Calu3 (cell line): ENCODE measurements around the gene RNPEP. TPM values are rescaled to one million over a fixed set of nuclear protein-coding genes. Genes with fewer than 3 reads are reported as not detected.

Source experiments
- BruUV-seq: library from RNA; stranded (reverse); fragments of 400-500 nt; replicated peaks from 2 replicates; lab custom pipeline; 2021; lab: Mats Ljungman, UMichigan
- CTCF ChIA-PET: fragments of 300-600 bp; sonication (Branson Sonifier 250); formaldehyde crosslinking; loops from one replicate; lab custom pipeline; 2022; ENCODE audit warnings: antibody characterized with exemption; lab: Charles Lee
- DNase-seq: peaks from one replicate; pipeline ENCODE4 v3.0.0; 2022
- H3K27ac Mint-ChIP-seq: one replicate; pipeline ENCODE4 v1.8.0; 2022; ENCODE audit warnings: mixed read lengths; ENCODE audit not compliant: unreplicated experiment
- H3K27me3 Mint-ChIP-seq: one replicate; pipeline ENCODE4 v1.8.0; 2022; ENCODE audit warnings: mixed read lengths; ENCODE audit not compliant: unreplicated experiment
- H3K36me3 Mint-ChIP-seq: one replicate; pipeline ENCODE4 v1.8.0; 2022; ENCODE audit warnings: mild to moderate bottlenecking, moderate library complexity, mixed read lengths; ENCODE audit not compliant: insufficient read depth, unreplicated experiment
- H3K4me1 Mint-ChIP-seq: one replicate; pipeline ENCODE4 v1.8.0; 2022; ENCODE audit warnings: mild to moderate bottlenecking, low read depth, mixed read lengths; ENCODE audit not compliant: unreplicated experiment
- H3K4me3 Mint-ChIP-seq: one replicate; pipeline ENCODE4 v1.8.0; 2022; ENCODE audit warnings: mild to moderate bottlenecking, low read depth, moderate library complexity, mixed read lengths; ENCODE audit not compliant: unreplicated experiment
- H3K9me3 Mint-ChIP-seq: one replicate; pipeline ENCODE4 v1.8.0; 2022; ENCODE audit warnings: low read depth, mixed read lengths; ENCODE audit not compliant: unreplicated experiment
- intact Hi-C: fragments of 100-400 bp; cut with micrococcal nuclease; formaldehyde crosslinking; loops from one replicate; pipeline ENCODE4 v1.10.0; 2022; ENCODE audit not compliant: unreplicated experiment
- total RNA-seq: library from RNA; stranded (reverse); gene quantifications from 2 replicates; pipeline ENCODE4 v1.2.3, GENCODE V29; 2022
- TF ChIP-seq, protein P1 (sequence below): fragments of 200-600 bp; IDR thresholded peaks from one replicate; pipeline ENCODE4 v1.8.0; 2022; ENCODE audit warnings: antibody characterized with exemption; ENCODE audit not compliant: unreplicated experiment

RNPEP gene
- total RNA-seq, 1 experiment from 2014 or later: 91.6 TPM

- TSS peak; percentile 22 for BruUV-seq
These were observed 25.5 kb downstream of the RNPEP start for GRCh38 chr1:202007805-202008489.

DNA sequence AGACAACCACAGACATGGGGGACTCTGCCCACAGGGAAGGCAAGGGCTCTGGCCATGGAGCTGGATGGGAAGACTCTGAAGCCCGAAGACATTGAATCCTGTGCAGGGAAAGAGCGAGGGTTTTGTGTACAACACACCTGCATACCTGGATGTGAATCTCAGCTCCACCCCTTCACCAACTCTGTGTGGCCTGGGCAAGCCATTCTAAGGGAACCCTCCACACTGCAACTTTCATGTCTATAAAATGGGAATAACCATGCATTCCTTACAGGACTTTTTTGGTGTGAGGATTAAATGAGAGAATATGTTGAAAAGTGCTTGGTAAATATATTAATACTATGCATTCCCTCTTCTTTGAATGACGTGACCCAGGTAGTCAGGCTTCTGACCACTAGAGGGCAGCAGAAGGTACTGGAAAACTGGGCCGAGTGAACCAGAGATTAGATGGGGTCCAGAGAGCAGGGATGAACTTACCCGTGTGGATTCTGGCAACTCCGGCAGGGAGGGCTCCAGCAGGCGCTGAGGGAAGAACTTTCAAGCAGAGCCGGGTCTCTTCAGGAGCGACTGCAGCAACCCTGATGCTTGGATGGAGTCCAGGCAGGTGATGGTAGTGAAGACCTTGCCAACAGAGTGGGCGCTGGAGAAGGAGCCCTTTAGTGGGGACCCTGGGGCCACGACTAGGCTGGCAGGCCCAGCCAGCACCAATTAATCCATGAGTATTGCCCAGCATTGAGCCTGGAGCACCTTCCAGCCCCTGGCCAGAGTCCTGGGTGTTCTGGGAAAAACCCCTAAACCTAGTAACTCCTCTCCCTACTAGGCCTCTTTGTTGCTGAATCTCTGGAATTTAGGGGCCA is 27.1 kb downstream of the RNPEP start:
- TF ChIP-seq, protein P1, sequence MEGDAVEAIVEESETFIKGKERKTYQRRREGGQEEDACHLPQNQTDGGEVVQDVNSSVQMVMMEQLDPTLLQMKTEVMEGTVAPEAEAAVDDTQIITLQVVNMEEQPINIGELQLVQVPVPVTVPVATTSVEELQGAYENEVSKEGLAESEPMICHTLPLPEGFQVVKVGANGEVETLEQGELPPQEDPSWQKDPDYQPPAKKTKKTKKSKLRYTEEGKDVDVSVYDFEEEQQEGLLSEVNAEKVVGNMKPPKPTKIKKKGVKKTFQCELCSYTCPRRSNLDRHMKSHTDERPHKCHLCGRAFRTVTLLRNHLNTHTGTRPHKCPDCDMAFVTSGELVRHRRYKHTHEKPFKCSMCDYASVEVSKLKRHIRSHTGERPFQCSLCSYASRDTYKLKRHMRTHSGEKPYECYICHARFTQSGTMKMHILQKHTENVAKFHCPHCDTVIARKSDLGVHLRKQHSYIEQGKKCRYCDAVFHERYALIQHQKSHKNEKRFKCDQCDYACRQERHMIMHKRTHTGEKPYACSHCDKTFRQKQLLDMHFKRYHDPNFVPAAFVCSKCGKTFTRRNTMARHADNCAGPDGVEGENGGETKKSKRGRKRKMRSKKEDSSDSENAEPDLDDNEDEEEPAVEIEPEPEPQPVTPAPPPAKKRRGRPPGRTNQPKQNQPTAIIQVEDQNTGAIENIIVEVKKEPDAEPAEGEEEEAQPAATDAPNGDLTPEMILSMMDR: peak; percentile 85
- Mint-ChIP-seq H3K27ac (peak overlapping the region; percentile 89), H3K36me3 (peaks cover 84% of the 10 kb centered on the region), H3K27me3 (no peaks in the 10 kb centered on the region), H3K4me1 (peaks cover 48% of the 10 kb centered on the region), H3K4me3 (peak overlapping the region; percentile 92), H3K9me3 (no peaks in the 10 kb centered on the region)
- peak; percentile 91 for DNase-seq
- CTCF ChIA-PET: interaction anchor here (0.6 to 4.3 kb wide), 22 partner anchors 10 to 126 kb away, joined by 3 to 47 read pairs (median 4); no protein-coding TSS in a partner anchor
- intact Hi-C loops: loop anchor here (2.0 kb wide), 5 partner anchors 37 to 109 kb away; no protein-coding TSS in a partner anchor
- no TSS peak for BruUV-seq

More at GRCh38 chr1:202007805-202008489, 25.5 kb downstream of the RNPEP start:
- peak overlapping the region; percentile 92 for H3K4me3 Mint-ChIP-seq
- peaks cover 68% of the 10 kb centered on the region for H3K36me3 Mint-ChIP-seq
- peak overlapping the region; percentile 89 for H3K27ac Mint-ChIP-seq
- CTCF ChIA-PET: interaction anchor here (0.6 to 4.3 kb wide), 21 partner anchors 8 to 127 kb away, joined by 3 to 47 read pairs (median 4); partner anchors contain the start of gene GPR37L1
- intact Hi-C loops: loop anchor here (2.0 kb wide), 3 partner anchors 39 to 111 kb away; no protein-coding TSS in a partner anchor
- peak; percentile 98 for DNase-seq
- peaks cover 44% of the 10 kb centered on the region for H3K4me1 Mint-ChIP-seq
- no peaks in the 10 kb centered on the region for H3K27me3 Mint-ChIP-seq
- TF ChIP-seq, protein P1: no peak
- H3K9me3 Mint-ChIP-seq: no peaks in the 10 kb centered on the region

DNA sequence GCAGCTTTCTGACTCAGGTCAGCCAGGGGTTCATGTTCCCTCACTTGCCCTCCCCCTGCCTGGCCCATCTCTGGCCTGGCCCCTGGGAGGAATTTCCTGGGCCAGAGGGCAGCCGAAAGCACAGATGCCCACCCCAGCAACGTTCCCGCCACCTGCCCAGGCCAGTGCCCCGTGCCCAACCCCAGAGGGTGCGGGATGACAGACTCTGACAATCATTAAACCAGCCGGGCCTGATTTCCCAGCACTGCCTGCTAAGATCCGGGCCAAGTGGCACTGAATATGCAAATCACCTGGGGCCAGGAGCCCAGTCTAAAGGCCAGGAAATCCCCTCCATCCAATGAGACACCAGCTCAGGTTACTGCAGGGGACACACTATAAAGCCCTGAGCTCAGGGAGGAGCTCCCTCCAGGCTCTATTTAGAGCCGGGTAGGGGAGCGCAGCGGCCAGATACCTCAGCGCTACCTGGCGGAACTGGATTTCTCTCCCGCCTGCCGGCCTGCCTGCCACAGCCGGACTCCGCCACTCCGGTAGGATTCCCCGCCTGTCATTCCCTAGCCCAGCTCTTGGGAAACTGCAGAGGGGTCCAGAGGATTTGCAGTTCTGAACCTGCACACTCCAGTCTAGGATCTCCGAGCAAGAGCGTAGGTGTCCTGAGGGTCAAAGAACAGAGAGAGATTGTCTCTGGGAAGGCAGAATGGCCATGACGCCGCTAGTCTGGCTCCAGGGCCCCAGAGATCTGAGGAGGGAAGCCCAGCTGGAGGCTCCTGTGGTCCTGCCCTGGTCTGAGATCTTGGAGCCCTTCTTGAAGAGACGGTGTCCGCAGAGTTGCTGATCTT is 27.9 kb downstream of the RNPEP start, which contains the start of gene ELF3:
Gene ELF3 (plus strand): TSS at position 408 of the 836 bp plus-strand sequence. CDS start 550 bp downstream, outside the sequence.
- BruUV-seq: TSS peak; percentile 50
- peak within 1 kb of the TSS; percentile 89 for H3K27ac Mint-ChIP-seq
- CTCF ChIA-PET: interaction anchor here (0.5 to 4.3 kb wide), 18 partner anchors 11 to 124 kb away, joined by 3 to 47 read pairs (median 6); no protein-coding TSS in a partner anchor
- H3K4me1 Mint-ChIP-seq: peaks cover 55% of the 10 kb centered on the region
- TF ChIP-seq, protein P1: no peak
- H3K36me3 Mint-ChIP-seq: peaks cover 93% of the 10 kb centered on the region
- peak within 1 kb of the TSS; percentile 92 for H3K4me3 Mint-ChIP-seq
- intact Hi-C loops: loop anchor here (2.0 kb wide), 2 partner anchors 46 to 102 kb away; no protein-coding TSS in a partner anchor
- no peaks in the 10 kb centered on the region for H3K27me3 Mint-ChIP-seq
- H3K9me3 Mint-ChIP-seq: no peaks in the 10 kb centered on the region
- DNase-seq: peak; percentile 98
